Measurements from ENCODE around the gene L3MBTL4. TPM values are rescaled to one million over a fixed set of nuclear protein-coding genes. Genes with fewer than 3 reads are reported as not detected.
"Not testable (repeated sequence)": the region's sequence is repeated elsewhere in the genome, so short reads cannot be mapped to it uniquely, and the experiment has no call there.

L3MBTL4 gene
- total RNA-seq, 1 donor from 2014 or later = 17.5 TPM

GRCh38 chr18:6096730-6097129 lies 318.0 kb downstream of the L3MBTL4 start:
- no peak for TF ChIP-seq CTCF (IDR thresholded peaks at IDR 0.05; ENCODE audit: unreplicated experiment)
- no peak for DNase-seq (ENCODE audit: low spot score in 2 of 2, unreplicated experiment in 2 of 2)
- Mint-ChIP-seq H3K4me1 (no peaks in the 10 kb centered on the region), H3K9me3 (peaks cover 2% of the 10 kb centered on the region), H3K36me3 (peaks cover 8% of the 10 kb centered on the region), H3K4me3 (no peak overlapping the region), H3K27ac (no peak overlapping the region), H3K27me3 (ENCODE audit: low read depth) (peaks cover 2% of the 10 kb centered on the region)

GRCh38 chr18:6088432-6088831 lies 326.3 kb downstream of the L3MBTL4 start:
- peaks cover 17% of the 10 kb centered on the region for H3K9me3 Mint-ChIP-seq
- no peak overlapping the region for H3K4me3 Mint-ChIP-seq
- H3K36me3 Mint-ChIP-seq = peaks cover 20% of the 10 kb centered on the region
- H3K27ac Mint-ChIP-seq = no peak overlapping the region
- no peaks in the 10 kb centered on the region for H3K27me3 Mint-ChIP-seq (ENCODE audit: low read depth)
- no peak for DNase-seq (ENCODE audit: low spot score in 2 of 2, unreplicated experiment in 2 of 2)
- H3K4me1 Mint-ChIP-seq = no peaks in the 10 kb centered on the region
- no peak for TF ChIP-seq CTCF (IDR thresholded peaks at IDR 0.05; ENCODE audit: unreplicated experiment)

- no peak overlapping the region for H3K27ac Mint-ChIP-seq
- peaks cover 12% of the 10 kb centered on the region for H3K36me3 Mint-ChIP-seq
- peaks cover 14% of the 10 kb centered on the region for H3K9me3 Mint-ChIP-seq
- H3K4me3 Mint-ChIP-seq = no peak overlapping the region
- DNase-seq (ENCODE audit: low spot score in 2 of 2, unreplicated experiment in 2 of 2) = no peak
- TF ChIP-seq CTCF (IDR thresholded peaks at IDR 0.05; ENCODE audit: unreplicated experiment) = no peak
- H3K4me1 Mint-ChIP-seq = no peaks in the 10 kb centered on the region
- no peaks in the 10 kb centered on the region for H3K27me3 Mint-ChIP-seq (ENCODE audit: low read depth)
Observed at GRCh38 chr18:6086731-6087130, 328.0 kb downstream of the L3MBTL4 start.

DNA sequence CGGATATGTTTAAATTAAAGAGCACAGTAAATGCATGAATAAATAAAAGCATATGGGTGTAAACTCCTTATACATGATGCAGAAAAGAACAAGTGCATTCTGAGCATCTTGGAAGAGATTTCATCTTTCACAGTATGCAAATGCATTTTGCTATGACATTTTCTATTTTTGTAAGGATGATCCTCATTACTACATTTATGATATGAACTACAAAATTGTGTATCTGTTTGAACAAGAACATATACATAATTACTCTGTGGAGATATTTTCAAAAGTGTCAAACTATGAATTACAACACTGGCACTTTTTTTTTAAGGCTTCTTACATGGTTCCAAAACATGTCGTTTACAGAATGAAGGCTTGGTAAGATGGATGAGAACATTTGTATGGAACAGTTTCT lies 335.3 kb downstream of the L3MBTL4 start:
- Mint-ChIP-seq H3K27ac (no peak overlapping the region), H3K27me3 (ENCODE audit: low read depth) (no peaks in the 10 kb centered on the region), H3K4me1 (no peaks in the 10 kb centered on the region), H3K36me3 (peaks cover 2% of the 10 kb centered on the region), H3K9me3 (no peaks in the 10 kb centered on the region), H3K4me3 (no peak overlapping the region)
- no peak for DNase-seq (ENCODE audit: low spot score in 2 of 2, unreplicated experiment in 2 of 2)
- TF ChIP-seq CTCF (IDR thresholded peaks at IDR 0.05; ENCODE audit: unreplicated experiment) = no peak

DNA sequence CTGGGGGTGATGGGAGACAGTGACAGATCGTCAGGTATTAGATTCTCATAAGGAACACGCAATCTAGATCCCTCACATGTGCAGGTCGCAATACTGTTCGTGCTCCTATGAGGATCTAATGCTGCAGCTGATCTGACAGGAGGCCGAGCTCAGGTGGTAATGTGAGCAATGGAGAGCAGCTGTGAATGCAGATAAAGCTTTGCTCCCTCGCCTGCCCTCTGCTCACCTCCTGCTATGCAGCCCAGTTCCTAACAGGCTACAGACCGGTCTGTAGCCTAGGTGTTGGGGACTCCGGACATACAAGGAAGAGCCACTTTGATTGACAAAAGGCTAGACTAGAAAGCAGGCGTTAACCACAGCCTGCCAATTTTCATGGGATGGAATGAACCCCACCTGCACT lies 335.8 kb downstream of the L3MBTL4 start:
- H3K27ac Mint-ChIP-seq = no peak overlapping the region
- TF ChIP-seq CTCF (IDR thresholded peaks at IDR 0.05; ENCODE audit: unreplicated experiment) = no peak

GRCh38 chr18:6072423-6072822 lies 342.3 kb downstream of the L3MBTL4 start:
- H3K27ac Mint-ChIP-seq; H3K4me1 Mint-ChIP-seq; H3K27me3 Mint-ChIP-seq (ENCODE audit: low read depth); DNase-seq (ENCODE audit: low spot score in 2 of 2, unreplicated experiment in 2 of 2); H3K4me3 Mint-ChIP-seq: not testable (repeated sequence)
- Mint-ChIP-seq H3K9me3 (peaks cover 21% of the 10 kb centered on the region), H3K36me3 (peaks cover 21% of the 10 kb centered on the region)

More for the DNA sequence above, 335.8 kb downstream of the L3MBTL4 start:
- DNase-seq (ENCODE audit: low spot score in 2 of 2, unreplicated experiment in 2 of 2) = no peak
- Mint-ChIP-seq H3K27me3 (ENCODE audit: low read depth) (no peaks in the 10 kb centered on the region), H3K4me1 (no peaks in the 10 kb centered on the region), H3K36me3 (peaks cover 2% of the 10 kb centered on the region), H3K9me3 (no peaks in the 10 kb centered on the region), H3K4me3 (no peak overlapping the region)
